M059J (cell line): Measurements from ENCODE around the gene KRI1. TPM values are rescaled to one million over a fixed set of nuclear protein-coding genes. Genes with fewer than 3 reads are reported as not detected.
A peak's percentile ranks its signal among the peaks of the same experiment; 100 is the strongest.

Experiments
- DNase-seq: peaks from one replicate; pipeline ENCODE4 v3.0.0-alpha.2; 2012; ENCODE audit warnings: low read depth
- total RNA-seq: library from RNA; depleted of rRNA; stranded (reverse); fragments of >200 nt; shearing (Covaris generic); gene quantifications from 2 replicates; pipeline ENCODE4 v1.2.3, GENCODE V29; 2014; rRNA removed

Gene KRI1
- total RNA-seq, 1 experiment from 2014 or later: 10.5 TPM

DNA sequence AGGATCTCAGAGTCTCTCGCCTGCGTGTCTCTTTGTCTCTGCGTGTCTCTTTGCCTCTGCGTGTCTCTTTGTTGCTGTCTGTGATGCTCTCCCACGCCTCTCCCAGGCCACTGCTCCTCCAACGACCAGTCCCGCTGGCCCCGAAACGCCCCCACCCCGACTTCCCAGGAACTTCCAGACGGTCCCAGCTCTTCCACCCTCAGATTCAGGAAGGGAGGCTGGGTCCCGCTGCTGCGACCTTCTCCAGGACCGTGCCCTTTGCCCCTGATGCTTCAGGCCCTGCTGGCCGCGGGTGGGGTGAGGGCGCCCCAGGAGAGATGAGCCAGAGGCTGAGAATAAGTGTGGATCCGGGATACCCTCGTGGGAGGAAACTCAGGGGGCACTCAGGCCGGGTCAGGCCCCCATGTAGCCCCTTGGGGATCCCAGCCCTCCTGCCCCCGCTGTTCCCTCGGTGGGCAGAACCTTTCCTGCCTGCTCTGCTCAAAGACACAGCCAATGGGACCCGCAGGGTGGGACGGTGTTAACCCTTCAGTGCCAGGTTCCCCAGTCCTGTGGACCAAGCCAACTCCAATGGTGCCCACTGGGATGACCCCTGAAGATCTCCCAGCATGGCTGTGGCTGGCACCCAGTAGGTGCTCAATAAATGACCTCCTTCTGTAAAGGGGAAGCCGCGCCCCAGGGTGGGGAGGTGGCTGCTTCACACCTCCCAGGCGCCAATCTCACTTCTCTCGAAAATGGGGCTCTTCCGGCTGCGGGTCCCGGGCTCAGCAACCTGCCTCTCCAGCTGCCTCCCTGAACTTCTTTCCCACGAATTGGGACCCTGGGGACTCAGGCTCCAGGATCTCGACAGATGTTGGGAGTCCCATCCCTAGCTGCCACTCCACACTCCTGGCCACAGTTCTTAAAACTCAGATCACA, 47.1 kb downstream of the KRI1 start:
- no peak for DNase-seq

- peak; percentile 64 for DNase-seq
These were observed 47.9 kb downstream of the KRI1 start for GRCh38 chr19:10517760-10518443.

GRCh38 chr19:10517361-10517759, 48.5 kb downstream of the KRI1 start, which contains the start of gene S1PR5:
S1PR5 (minus strand) TSS chr19:10517447; CDS start chr19:10515011, 2,436 bp downstream.
- peak; percentile 62 for DNase-seq

- DNase-seq: peak; percentile 71
These were observed 49.0 kb downstream of the KRI1 start for GRCh38 chr19:10516671-10517286.

GRCh38 chr19:10516064-10516385, 49.8 kb downstream of the KRI1 start:
- no peak for DNase-seq

DNA sequence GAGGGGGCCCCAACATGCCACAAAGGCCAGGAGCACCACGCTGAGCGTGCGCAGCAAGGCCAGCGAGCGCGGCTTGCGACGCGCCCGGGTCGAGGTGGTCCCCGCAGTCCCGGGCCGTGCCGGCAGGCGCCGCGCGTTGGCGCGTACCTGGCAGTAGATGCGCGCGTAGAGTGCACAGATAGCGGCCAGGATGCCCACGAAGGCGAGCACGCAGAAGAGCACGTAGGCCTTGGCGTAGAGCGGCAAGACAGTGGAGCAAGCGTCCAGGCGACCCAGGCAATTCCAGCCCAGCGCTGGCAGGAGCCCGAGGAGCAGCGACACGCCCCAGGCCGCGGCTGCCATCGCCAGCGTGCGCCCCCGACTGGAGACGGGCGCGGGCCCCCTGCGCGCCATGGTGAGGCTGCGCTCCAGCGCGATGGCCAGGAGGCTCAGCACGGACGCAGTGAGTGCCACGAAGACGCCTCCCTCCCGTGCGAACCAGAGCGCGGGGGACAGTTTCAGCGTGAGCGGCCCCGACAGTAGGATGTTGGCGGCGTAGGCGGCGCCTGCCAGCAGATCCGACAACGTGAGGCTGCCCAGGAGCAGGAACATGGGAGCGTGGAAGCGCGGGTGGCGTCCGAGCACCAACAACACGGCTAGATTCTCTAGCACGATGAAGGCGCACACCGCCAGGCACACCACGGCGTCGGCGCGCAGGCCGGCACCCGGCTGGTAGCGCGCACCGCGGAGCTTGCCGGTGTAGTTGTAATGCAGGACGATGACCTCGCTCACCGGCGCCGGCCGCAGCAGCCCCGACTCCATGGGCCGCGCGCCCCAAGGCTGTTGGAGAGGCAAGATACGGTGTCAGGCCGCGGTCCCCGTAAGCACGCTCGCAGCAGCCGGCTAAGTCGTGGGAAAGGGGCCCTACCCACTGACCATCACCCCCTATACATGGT, 51.3 kb downstream of the KRI1 start:
- DNase-seq: no peak

GRCh38 chr19:10513223-10513622, 52.6 kb downstream of the KRI1 start:
- no peak for DNase-seq

GRCh38 chr19:10510301-10510802, 55.5 kb downstream of the KRI1 start:
- DNase-seq: peak; percentile 22

GRCh38 chr19:10508707-10509106, 57.1 kb downstream of the KRI1 start:
- peak; percentile 46 for DNase-seq

- no peak for DNase-seq
These were observed 57.8 kb downstream of the KRI1 start for GRCh38 chr19:10508036-10508435.

- DNase-seq: peak; percentile 24
These were observed 60.1 kb downstream of the KRI1 start for GRCh38 chr19:10505583-10506229.

Other genes starting within 250 kb of the KRI1 start
- 26.7 and 37.9 TPM in 2 replicates for gene FDX2, start 250.0 kb downstream of the KRI1 start, total RNA-seq
- gene RAVER1, start 232.5 kb downstream of the KRI1 start, total RNA-seq: 14.3 and 33.5 TPM in 2 replicates
- gene ICAM3, start 226.4 kb downstream of the KRI1 start, total RNA-seq: not detected in 2 replicates
- gene TYK2, start 185.4 kb downstream of the KRI1 start, total RNA-seq: 88.7 and 89.3 TPM in 2 replicates
- 109 and 233 TPM in 2 replicates for gene CDC37, start 162.5 kb downstream of the KRI1 start, total RNA-seq
- 0.81 and 2.3 TPM in 2 replicates for gene PDE4A, start 145.5 kb downstream of the KRI1 start, total RNA-seq
- 39.8 and 75.4 TPM in 2 replicates for gene KEAP1, start 62.7 kb downstream of the KRI1 start, total RNA-seq
- 10.3 and 11.9 TPM in 2 replicates for gene S1PR5, start 48.6 kb downstream of the KRI1 start, total RNA-seq
- 24.3 and 40.1 TPM in 2 replicates for gene ATG4D, start 22.1 kb downstream of the KRI1 start, total RNA-seq
- gene CDKN2D, start 3.0 kb upstream of the KRI1 start, total RNA-seq: 11.1 and 21.0 TPM in 2 replicates
- 2.2 and 9.0 TPM in 2 replicates for gene AP1M2, start 21.3 kb upstream of the KRI1 start, total RNA-seq
- gene SLC44A2, start 59.5 kb upstream of the KRI1 start, total RNA-seq: 34.1 and 42.4 TPM in 2 replicates
- 75.2 and 139 TPM in 2 replicates for gene ILF3, start 88.3 kb upstream of the KRI1 start, total RNA-seq
- gene QTRT1, start 135.4 kb upstream of the KRI1 start, total RNA-seq: 14.3 and 19.7 TPM in 2 replicates
- gene DNM2, start 152.1 kb upstream of the KRI1 start, total RNA-seq: 49.9 and 91.8 TPM in 2 replicates